GM18517 (cell line): Measurements from ENCODE around the gene PIAS4.

Experiments used
- ATAC-seq: cut with Tn5 transposase; IDR thresholded peaks from one replicate; pipeline ENCODE4 v1.9.1; 2021; ENCODE audit warnings: mild to moderate bottlenecking, moderate library complexity; ENCODE audit not compliant: unreplicated experiment

The PIAS4 gene

DNA sequence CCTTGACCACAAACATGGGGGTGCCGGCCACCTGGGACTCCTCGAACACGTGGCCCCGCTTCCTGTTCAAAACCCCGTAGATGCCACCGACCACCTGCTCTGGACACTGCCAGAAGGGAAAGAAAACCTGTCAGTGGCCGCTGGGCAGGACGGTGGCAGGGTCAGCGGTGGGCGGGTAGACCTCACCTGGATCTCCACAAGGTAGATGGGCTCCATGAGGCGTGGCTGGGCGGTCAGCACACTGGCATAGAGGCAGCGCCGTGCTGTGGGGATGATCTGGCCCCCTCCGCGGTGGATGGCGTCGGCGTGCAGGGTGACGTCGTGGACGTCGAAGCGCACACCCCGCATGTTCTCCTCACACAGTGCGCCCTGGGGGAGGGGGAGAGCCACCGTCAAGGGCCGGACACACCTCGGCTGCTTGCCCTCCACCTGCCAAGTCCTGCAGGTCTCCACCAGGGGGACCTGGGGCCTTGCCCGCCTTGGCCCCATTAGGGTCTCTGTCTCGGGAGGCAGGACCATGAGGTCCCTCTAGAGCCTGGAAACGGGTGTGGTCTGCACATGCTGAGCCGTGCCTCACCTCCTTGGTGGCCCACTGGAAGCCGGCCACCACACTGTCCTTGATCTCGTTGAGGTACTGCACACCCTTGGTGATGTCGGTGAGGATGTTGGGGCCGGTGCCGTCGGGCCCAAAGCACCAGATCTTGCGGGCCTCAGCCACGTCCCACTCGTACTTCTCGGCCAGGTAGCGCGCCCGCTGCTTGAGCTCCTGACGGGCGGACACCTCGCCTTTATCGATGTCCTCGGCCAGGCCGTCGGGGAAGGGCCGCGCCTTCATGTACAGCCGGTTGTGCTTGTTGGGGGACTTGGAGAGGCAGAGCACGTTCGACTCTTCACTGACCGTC, 30.0 kb upstream of the PIAS4 start:
- no peak for ATAC-seq

DNA sequence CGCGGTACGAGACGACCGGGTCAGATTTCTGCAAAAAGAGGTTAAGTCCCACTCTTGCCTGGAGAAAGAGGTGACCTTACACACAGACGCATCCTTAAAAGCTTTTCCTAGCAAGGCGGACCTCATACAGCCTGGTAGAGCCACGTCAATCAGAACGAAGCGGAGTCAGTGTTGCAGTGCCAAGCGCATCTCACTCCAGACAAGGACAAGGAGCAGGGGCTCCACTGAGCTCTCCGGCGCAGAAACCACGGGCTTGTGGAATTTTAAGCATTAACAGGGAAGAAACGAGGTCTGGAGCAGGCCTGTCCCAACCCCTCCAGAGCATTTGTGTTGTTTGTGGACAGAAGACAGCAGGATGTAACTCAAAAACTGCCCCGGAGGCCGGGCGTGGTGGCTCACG, 29.4 kb upstream of the PIAS4 start:
- ATAC-seq = no peak

DNA sequence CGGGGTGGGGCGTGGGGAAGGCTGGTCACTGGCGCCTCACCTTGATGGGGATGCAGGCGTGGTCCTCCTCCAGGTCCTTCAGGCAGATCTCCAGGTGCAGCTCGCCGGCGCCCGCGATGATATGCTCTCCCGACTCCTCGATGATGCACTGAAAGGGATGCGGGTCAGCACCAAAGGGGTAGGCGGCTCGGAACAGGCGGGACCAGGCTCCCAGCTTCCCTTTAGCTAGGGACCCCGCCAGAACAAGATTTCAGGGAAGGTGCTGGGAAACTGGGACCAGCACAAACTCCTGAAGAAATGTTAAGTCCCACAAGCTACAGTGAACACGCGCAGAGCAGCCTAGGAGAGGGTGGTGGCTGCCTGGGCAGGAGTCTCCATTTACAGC, 28.3 kb upstream of the PIAS4 start:
- no peak for ATAC-seq

DNA sequence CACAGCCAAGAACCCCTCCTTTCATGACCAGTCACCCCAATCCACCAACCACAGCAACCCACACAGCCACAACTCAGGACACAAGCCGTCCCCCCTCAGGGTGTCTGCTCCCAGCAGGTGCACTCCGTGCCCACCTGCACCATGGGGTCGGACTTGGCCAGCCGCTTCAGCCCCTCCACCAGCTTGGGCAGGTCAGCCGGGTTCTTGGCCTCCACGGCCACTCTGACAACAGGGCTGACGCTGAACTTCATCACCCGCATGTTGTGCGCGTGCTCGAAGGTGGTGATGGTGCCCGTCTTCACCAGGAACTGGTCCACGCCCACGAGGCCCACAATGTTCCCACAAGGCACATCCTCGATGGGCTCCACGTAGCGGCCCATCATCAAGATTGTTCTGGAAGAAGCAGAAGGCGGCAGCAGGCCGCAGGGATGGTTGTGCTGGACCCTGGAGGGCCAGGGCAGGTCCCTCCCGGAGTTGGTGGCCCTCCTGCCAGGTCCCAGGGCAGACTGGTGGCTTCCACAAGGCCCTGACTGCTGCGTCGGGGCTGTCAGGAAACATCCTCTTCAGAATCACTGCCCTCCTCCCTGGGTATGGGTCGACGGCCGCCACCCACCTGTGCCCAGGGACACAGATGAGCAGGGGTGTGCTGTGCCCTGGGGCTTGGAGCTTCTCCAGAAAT, 27.7 kb upstream of the PIAS4 start:
- no peak for ATAC-seq

DNA sequence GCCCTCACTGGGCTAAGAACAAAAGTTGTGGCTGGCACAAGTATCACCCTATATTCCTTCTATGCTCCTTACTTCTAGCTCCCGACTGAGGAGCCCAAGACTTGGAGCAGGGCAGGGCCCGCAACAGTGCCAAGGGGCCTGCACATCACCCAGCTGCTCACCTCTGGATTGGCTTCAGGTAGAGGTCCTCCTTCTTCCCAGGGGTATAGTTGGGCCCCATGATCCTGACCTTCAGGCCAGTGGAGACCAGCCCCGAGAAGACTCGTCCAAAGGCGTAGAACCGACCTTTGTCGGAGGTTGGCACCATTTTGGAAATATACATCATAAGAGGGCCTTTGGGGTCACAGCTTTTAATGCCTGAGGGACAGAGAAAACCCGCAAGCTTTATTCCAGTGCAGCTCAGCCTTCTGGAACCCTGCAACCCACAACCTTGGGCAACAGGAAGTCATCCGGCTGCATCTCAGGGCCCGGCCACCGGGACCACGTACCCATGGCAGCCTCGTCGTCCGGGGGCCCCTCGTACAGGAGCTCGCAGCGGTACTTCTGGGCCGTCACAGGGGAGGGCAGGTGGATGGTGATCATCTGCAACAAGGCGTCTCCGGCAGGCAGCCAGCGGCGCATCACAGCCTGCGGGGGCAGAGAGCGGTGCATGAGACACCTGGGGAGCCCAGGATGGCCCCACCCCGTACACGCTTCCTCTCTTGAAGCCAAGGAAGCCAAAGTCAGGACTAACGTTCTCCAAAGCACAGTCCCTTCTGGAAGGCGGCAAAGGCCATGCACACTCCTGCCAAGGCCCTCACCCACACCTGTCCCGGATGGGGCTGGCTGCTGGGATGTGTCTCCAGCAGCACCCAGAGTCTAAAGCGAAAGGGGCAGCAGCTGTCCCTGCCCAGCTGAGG, 26.9 kb upstream of the PIAS4 start:
- ATAC-seq = no peak

DNA sequence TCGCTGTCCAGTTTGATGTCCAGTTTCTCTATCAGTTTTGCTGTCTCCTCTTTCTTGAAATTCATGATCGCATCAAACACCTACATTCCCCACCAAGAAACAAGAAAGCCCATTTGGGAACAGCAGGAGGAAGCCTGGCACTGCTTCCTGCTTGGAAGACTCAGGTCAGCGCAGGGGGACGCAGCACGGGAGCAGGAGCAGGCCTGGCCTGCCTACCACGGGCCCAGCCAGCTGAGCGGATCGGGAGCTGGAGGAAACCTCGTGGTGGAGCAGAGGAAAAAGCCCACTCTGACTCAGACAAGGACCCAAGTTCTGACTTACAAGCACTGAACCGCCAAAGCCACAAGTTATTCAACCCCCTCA, 26.2 kb upstream of the PIAS4 start:
- ATAC-seq = no peak

DNA sequence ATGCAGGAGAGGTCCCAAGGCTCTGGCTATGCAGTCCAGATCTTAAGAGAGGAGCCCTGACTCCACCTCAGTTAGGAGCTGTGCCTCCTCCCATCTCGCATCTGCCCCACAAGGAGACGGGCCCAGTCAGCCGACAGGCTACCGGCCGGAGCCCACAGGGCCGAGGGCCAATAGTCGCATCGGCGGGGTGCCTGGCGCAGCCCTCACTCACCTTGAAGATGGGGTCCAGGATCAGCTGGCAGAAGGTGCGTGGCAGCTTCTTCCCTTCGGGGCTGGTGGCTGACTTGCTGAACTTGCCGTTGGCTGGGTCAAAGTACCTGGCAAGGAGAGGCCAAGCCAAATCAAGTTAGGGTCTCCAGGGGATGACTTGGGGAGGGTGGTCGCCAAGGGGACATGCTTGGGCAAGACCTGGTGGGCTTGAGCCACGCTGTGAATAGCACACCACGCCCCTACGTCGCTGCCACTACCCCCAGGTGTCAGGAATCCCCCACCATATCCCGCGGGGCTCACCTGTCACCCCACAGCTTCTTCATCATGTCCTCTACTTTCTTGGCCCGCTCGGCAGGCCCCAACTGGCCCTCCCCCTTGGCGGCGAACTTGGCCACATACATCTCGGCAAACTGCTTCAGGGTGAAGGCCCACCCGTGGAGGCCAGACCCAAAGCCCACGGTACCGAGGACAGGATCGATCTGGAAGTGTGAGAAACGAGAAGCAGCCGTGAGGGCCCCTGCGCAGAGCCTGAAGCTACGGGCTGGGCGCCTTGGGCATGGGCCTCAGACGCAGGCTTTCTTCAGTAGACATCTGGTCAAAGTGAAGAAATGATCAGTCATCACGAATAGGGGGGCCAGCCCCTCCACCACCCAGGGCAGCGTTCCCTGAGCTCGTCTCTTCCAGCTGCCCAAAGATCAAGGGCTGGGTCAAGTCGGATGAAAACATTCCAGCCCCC, 25.5 kb upstream of the PIAS4 start:
- no peak for ATAC-seq

DNA sequence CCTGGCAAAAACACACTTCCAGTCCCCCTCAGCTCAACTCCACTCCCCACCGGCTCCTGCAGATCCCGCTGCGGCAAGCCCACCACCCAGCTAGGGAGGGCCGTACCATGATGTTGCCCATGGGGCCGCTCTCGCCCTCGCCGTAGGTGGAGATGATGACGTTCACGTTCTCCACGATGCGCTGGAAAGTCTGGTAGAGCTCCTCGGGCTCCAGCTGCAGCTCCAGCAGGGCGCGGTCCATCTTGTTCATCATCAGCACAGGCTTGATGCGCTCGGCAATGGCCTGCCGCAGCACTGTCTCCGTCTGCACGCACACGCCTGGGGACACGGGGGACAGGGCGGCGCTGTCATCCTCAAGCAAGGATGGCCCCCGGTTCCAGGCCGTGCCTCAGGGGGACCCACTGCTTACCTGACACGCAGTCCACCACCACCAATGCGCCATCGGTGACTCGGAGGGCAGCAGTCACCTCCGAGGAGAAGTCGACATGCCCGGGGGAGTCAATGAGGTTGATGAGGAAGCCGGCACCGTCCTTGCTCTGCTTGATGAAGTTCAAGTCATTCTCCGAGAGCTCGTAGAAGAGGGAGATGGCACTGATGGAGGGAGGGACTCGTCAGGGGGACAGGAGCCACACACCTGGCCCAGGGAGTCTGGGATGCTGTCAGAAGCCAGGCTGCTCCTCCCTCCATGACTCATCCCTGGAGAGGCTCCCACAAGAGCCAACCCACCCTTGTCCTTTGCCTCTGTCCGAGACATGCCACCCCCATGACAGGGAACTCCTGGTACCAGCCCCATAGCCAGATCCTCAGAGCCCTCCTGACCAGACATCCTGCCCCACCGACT, 24.6 kb upstream of the PIAS4 start:
- no peak for ATAC-seq

DNA sequence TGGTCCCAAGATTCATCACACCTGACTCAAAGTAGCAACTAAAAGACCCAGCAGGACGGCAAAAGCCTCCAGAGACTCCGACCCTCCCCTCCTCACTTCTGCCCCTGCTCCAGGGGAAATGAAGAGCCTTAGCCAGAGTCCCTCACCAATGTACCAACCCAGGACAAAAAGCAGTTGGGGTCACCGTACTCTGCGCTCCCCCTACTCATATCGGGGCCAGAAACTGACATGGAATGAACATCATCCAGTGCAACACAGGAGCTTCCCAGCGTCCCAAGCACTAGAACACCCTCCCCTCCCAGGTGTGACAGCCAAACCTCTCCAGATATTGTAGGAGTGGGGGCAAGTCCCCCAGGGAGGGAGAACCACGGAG, 24.0 kb upstream of the PIAS4 start:
- ATAC-seq = no peak

DNA sequence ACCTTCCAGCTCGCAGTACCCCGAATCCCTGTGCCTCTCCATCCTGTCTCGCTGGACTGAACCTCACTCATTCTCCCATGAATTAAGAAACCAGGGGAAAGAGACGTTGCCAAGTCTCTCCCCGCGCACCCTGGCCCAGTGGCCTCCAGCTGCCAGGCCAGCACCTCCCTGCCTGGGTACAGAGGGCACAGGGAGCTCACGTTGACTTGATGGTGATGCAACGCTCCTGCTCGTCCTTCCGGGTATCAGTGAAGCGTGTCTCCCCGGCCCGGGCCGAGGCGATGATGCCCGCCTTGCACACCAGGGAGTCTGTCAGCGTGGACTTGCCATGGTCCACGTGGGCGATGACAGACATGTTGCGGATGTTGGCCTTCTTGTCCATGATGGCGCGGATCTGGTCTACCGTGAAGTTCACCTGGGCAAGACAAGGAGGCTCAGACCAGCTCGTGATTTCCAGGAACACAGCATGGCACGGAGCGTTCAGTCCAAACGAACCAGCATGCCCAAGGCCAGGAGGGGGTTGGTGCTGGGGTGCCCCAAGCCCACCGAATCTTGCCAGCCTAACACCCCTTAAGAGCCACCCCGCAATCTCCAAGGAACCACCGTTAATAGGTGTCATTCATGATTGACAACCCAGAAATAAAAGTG, 23.5 kb upstream of the PIAS4 start:
- ATAC-seq = no peak

DNA sequence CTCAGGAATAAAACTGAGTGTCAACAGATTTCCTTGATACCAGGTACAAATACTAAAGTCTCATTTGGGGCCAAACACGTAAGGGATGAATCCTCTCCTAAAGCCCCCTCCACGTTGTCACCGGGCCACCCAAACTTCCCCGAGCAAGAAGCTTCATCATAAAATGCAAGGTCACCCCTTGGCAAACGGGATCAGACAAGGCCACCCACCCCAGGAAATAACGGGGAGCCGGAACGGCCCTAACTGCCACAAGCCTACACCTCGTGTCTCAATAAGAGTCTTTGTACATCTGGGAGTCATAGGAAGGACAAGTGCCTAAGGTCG, 23.0 kb upstream of the PIAS4 start:
- no peak for ATAC-seq

DNA sequence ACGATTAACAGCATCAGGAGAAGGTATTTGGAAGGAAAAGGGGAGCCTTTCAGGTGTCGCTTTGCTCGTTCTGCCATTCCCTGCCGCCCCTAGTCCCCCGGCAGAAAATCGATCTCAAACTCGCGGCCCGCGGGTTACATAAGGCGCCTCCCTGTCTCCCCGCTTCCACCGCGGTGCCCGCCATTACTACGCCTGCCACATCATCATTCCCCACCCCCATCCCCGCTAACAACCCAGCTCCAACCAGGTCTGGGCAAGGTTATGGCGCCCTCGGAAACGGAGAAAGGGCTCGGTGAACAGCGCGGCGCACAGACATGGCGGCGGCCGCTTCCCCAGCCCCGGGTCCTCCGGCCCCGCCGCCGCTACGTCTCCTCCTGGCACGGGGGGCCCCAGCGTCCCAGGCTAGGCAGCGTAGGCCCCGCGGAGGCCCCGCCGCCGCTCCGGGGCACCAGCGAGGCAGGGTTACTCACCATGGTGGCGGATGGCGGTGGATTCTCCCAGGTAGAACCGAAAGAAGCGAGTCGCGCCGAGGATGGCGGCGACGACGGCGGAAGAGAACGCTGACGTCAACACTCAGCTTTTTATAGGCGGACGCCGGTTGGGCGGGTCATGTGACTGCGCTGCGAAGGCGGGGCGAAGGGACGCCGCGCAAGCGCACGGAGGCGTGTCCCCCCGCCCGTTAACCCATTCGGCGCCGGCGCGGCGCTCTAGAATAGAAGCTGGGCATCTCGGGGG, 22.5 kb upstream of the PIAS4 start, which contains the start of gene EEF2:
EEF2 (minus strand) TSS at position 556 of the 735 bp plus-strand sequence; CDS start at position 473, 83 bp downstream.
- no peak for ATAC-seq

DNA sequence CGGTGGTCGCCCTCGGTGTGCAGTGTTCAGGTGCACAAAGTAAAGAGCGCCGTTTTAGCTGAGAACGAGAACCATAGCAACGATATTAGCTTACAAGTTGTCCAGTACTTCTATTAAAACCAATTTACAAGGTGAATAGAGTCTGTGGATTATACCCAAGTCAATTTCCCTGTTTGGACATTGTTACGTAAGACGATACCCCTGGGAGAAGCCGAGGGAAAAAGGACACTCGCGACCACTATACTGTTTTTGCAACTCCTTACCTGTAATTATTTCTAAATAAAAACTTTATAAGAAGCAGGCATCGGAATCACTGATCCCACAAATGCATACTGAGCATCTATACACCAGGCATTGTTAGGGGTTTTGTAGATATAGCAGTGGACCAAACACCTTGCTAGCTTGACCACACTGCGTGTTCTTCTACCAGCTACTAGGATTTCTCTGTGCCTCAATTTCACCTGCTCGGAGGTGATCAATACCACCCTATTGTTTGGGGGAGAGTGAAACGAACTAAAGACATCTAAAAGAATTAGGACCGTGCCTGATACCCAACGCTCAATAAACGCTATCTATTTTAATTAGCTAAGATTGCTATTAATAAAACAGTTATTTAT, 21.8 kb upstream of the PIAS4 start:
- no peak for ATAC-seq

DNA sequence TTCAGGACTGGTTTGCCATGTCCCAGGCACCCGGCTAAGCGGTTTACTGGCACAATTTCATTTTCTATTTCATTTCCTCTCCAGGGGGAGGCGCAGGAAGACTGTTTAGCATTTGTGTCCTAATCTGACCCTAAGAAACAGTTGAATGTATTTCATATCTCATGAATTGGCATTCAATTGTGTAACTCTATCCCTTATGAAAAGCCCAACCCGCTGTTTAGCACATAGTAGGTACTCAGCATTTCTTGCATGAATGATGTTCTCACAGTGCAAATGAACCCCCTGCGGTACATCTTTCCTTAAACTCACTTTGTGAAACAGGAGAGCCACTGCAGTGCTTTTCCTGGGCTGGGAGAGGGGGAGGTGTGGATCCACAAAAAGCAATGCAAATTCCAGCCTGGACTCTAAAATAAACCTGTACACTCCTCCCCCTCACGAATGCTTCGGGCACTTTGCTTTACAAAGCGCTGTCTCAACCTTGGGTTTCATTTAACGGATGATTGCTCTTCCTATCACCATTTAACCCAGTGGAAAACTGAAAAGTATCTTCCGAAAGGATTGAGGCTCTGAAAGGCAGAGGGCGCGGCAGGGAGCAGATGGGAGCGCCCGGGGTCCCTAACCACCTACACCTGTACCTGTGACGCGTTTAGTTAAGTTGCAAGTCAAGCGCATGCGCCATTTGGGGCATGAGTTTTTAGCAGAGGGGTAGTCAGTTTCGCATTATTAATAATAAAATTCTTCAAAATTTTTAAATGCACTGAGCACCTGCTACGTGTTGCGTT, 21.1 kb upstream of the PIAS4 start:
- no peak for ATAC-seq

DNA sequence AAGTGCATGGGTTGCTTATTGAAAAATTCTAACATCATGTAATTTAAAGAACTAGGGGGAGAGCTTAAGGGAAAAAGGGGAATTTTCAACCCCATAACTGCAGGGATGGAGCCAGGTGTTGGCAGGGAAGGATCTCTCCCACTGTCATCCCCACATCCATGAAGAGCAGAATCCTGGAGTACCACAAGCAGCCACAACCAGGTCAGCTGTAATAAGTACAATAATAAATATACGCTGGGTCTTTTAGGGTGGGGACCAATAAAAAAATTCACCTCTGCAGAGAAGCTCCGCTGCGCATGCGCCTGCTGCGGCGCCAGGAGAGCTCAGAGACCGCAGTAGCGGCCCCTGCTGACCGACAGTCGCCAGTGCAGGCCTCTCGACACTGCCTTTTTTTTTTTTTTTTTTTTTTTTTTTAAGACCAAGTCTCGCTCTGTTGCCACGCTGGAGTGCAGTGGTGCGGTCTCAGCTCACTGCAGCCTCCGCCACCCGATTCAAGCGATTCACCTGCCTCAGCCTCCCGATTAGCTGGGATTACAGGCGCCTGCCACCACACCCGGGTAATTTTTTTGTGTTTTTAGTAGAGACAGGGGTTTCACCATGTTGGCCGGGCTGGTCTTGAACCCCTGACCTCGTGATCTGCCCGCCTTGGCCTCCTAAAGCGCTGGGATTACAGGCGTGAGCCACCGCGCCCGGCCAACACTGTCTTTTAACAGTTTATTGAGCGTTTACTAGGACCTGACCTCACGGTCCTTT, 19.7 kb upstream of the PIAS4 start:
- peak; percentile 44 for ATAC-seq

DNA sequence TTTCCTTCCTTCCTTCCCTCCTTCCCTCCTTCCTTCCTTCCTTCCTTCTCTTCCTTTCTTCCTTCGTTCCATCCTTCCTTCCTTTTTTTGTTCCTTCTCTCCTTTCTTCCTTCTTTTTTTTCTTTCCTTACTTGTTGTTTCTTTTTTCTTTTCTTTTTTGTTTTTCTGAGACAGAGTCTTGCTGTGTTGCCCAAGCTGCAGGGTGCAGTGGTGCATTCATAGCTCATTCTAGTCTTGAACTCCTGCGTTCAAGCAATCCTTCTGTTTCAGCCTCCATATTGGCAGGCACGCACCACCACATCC, 16.8 kb upstream of the PIAS4 start:
- ATAC-seq = no peak

DNA sequence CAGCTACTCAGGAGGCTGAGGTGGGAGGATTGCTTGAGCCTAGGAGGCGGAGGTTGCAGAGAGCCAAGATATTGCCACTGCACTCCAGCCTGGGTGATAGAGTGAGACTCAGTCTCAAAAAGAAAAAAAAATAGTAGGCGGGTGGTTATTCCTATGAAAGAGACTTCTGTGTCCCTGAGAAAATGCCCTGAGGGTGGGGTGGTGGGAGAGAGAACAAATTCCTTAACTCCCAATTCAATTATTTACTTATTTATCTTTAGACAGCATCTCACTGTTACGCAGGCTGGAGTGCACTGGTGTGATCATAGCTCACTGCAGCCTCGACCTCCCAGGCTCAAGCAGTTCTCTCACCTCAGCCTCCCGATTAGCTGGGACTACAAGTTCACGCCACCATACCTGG, 11.9 kb upstream of the PIAS4 start:
- no peak for ATAC-seq
